Measurements from ENCODE around the gene ARHGAP15. TPM values are rescaled to one million over a fixed set of nuclear protein-coding genes. Genes with fewer than 3 reads are reported as not detected.

Gene ARHGAP15
- total RNA-seq, 2 donors from 2014 or later = 2.2 to 8.8 TPM

GRCh38 chr2:143209570-143210445 is 80.6 kb downstream of the ARHGAP15 start:
- intact Hi-C loops (cut with DNase I, micrococcal nuclease) = no loop called here
- ATAC-seq (no peak), DNase-seq (no peak)

- intact Hi-C loops (cut with DNase I, micrococcal nuclease) = no loop called here
- DNase-seq (no peak), ATAC-seq (no peak)
Observed at GRCh38 chr2:143210446-143210819, 81.2 kb downstream of the ARHGAP15 start.

- intact Hi-C loops (cut with DNase I, micrococcal nuclease) = no loop called here
- DNase-seq (no peak), ATAC-seq (no peak)
Observed at GRCh38 chr2:143217512-143218115, 88.4 kb downstream of the ARHGAP15 start.

GRCh38 chr2:143218621-143219020 is 89.4 kb downstream of the ARHGAP15 start:
- intact Hi-C loops (cut with DNase I, micrococcal nuclease) = no loop called here
- DNase-seq = no peak
- no peak for ATAC-seq

GRCh38 chr2:143219266-143219665 is 90.0 kb downstream of the ARHGAP15 start:
- DNase-seq (no peak), ATAC-seq (peak; percentile 46)
- intact Hi-C loops (cut with DNase I, micrococcal nuclease) = no loop called here

- DNase-seq (no peak), ATAC-seq (no peak)
- intact Hi-C loops (cut with DNase I, micrococcal nuclease) = no loop called here
Observed at GRCh38 chr2:143223556-143223955, 94.3 kb downstream of the ARHGAP15 start.

GRCh38 chr2:143225931-143226330 is 96.7 kb downstream of the ARHGAP15 start:
- DNase-seq (no peak), ATAC-seq (peak; percentile 53)
- intact Hi-C loops (cut with DNase I, micrococcal nuclease) = no loop called here

- ATAC-seq (no peak), DNase-seq (no peak)
- intact Hi-C loops (cut with DNase I, micrococcal nuclease) = no loop called here
Observed at GRCh38 chr2:143226714-143227541, 97.7 kb downstream of the ARHGAP15 start.

GRCh38 chr2:143229411-143229810 is 100.2 kb downstream of the ARHGAP15 start:
- intact Hi-C loops (cut with DNase I, micrococcal nuclease) = no loop called here
- DNase-seq = no peak
- no peak for ATAC-seq

- no peak for ATAC-seq
- DNase-seq = no peak
- intact Hi-C loops (cut with DNase I, micrococcal nuclease) = no loop called here
Observed at GRCh38 chr2:143229952-143230351, 100.7 kb downstream of the ARHGAP15 start.

GRCh38 chr2:143230506-143231253 is 101.5 kb downstream of the ARHGAP15 start:
- intact Hi-C loops (cut with DNase I, micrococcal nuclease) = no loop called here
- ATAC-seq (no peak), DNase-seq (no peak)

- DNase-seq (no peak), ATAC-seq (no peak)
- intact Hi-C loops (cut with DNase I, micrococcal nuclease) = no loop called here
Observed at GRCh38 chr2:143231254-143231645, 102.0 kb downstream of the ARHGAP15 start.

- no peak for DNase-seq
- intact Hi-C loops (cut with DNase I, micrococcal nuclease) = no loop called here
- ATAC-seq = no peak
Observed at GRCh38 chr2:143237146-143237777, 108.0 kb downstream of the ARHGAP15 start.

GRCh38 chr2:143241403-143242088 is 112.3 kb downstream of the ARHGAP15 start:
- intact Hi-C loops (cut with DNase I, micrococcal nuclease) = no loop called here
- DNase-seq (no peak), ATAC-seq (peak; percentile 77)

- DNase-seq = no peak
- intact Hi-C loops (cut with DNase I, micrococcal nuclease) = no loop called here
- ATAC-seq = no peak
Observed at GRCh38 chr2:143246246-143246645, 117.0 kb downstream of the ARHGAP15 start.

- peak; percentile 98 for ATAC-seq
- intact Hi-C loops (cut with DNase I, micrococcal nuclease) = no loop called here
- peak in 1 of 2 donors; percentile 11 for DNase-seq
Observed at GRCh38 chr2:143246815-143247744, 117.9 kb downstream of the ARHGAP15 start.

GRCh38 chr2:143248631-143249030 is 119.4 kb downstream of the ARHGAP15 start:
- no peak for DNase-seq

More at GRCh38 chr2:143248631-143249030, 119.4 kb downstream of the ARHGAP15 start:
- intact Hi-C loops (cut with DNase I, micrococcal nuclease) = no loop called here
- no peak for ATAC-seq

Data from left colon (tissue), 2 donors.